GM12874 (cell line): ENCODE data around the gene EML6.
A peak's percentile ranks its signal among the peaks of the same experiment; 100 is the strongest.

Source experiments
- CTCF ChIP-seq: IDR thresholded peaks from 2 replicates; pipeline ENCODE4 v1.5.1; 2011; ENCODE audit warnings: low read depth, mild to moderate bottlenecking, control low read depth, low read length, moderate library complexity; ENCODE audit not compliant: insufficient read depth

EML6 gene

GRCh38 chr2:54834721-54835120 lies 111.3 kb downstream of the EML6 start:
- TF ChIP-seq CTCF, result no peak

- no peak for TF ChIP-seq CTCF
These were observed 113.0 kb downstream of the EML6 start for GRCh38 chr2:54836477-54836876.

- TF ChIP-seq CTCF, result peak; percentile 87
These were observed 115.1 kb downstream of the EML6 start for GRCh38 chr2:54838585-54839035.

GRCh38 chr2:54839461-54840255 lies 116.2 kb downstream of the EML6 start:
- TF ChIP-seq CTCF, result no peak

- TF ChIP-seq CTCF, result no peak
These were observed 117.4 kb downstream of the EML6 start for GRCh38 chr2:54840559-54841468.

GRCh38 chr2:54845094-54845493 lies 121.6 kb downstream of the EML6 start:
- no peak for TF ChIP-seq CTCF

GRCh38 chr2:54845514-54845913 lies 122.1 kb downstream of the EML6 start:
- TF ChIP-seq CTCF, result no peak
